Measurements from ENCODE around the gene AGBL1.
"Not testable (repeated sequence)": the region's sequence is repeated elsewhere in the genome, so short reads cannot be mapped to it uniquely, and the experiment has no call there.

Gene AGBL1

GRCh38 chr15:86857701-86858100 lies 778.0 kb downstream of the AGBL1 start:
- DNase-seq = no peak
- Mint-ChIP-seq H3K4me3 (no peak overlapping the region), H3K4me1 (no peaks in the 10 kb centered on the region), H3K27me3 (peaks cover 19% of the 10 kb centered on the region), H3K9me3 (peaks cover 0 to 6% of the 10 kb centered on the region in 2 donors), H3K27ac (no peak overlapping the region)
- ATAC-seq = no peak

GRCh38 chr15:86863226-86863915 lies 783.7 kb downstream of the AGBL1 start:
- no peaks in the 10 kb centered on the region for H3K9me3 Mint-ChIP-seq

GRCh38 chr15:86865920-86866319 lies 786.2 kb downstream of the AGBL1 start:
- no peak for ATAC-seq
- H3K9me3 Mint-ChIP-seq = no peaks in the 10 kb centered on the region
- H3K27me3 Mint-ChIP-seq = peaks cover 2% of the 10 kb centered on the region
- no peaks in the 10 kb centered on the region for H3K4me1 Mint-ChIP-seq
- H3K27ac Mint-ChIP-seq = no peak overlapping the region
- no peak overlapping the region for H3K4me3 Mint-ChIP-seq
- DNase-seq = no peak

More at GRCh38 chr15:86863226-86863915, 783.7 kb downstream of the AGBL1 start:
- ATAC-seq = no peak
- H3K4me3 Mint-ChIP-seq = no peak overlapping the region
- no peak overlapping the region for H3K27ac Mint-ChIP-seq
- no peak for DNase-seq
- no peaks in the 10 kb centered on the region for H3K27me3 Mint-ChIP-seq
- H3K4me1 Mint-ChIP-seq = no peaks in the 10 kb centered on the region

GRCh38 chr15:86870846-86871245 lies 791.2 kb downstream of the AGBL1 start:
- H3K4me1 Mint-ChIP-seq = no peaks in the 10 kb centered on the region
- H3K27ac Mint-ChIP-seq = no peak overlapping the region
- ATAC-seq (no peak), DNase-seq (no peak)
- H3K27me3 Mint-ChIP-seq = peaks cover 13% of the 10 kb centered on the region
- no peak overlapping the region for H3K4me3 Mint-ChIP-seq
- H3K9me3 Mint-ChIP-seq = no peaks in the 10 kb centered on the region

GRCh38 chr15:86871964-86872363 lies 792.3 kb downstream of the AGBL1 start:
- no peak for DNase-seq
- Mint-ChIP-seq H3K27me3 (peaks cover 13% of the 10 kb centered on the region), H3K27ac (no peak overlapping the region), H3K4me3 (no peak overlapping the region), H3K4me1 (no peaks in the 10 kb centered on the region), H3K9me3 (no peaks in the 10 kb centered on the region)
- ATAC-seq = no peak

- no peak for DNase-seq
- Mint-ChIP-seq H3K4me3 (no peak overlapping the region), H3K27ac (no peak overlapping the region), H3K4me1 (no peaks in the 10 kb centered on the region), H3K27me3 (peaks cover 13% of the 10 kb centered on the region), H3K9me3 (no peaks in the 10 kb centered on the region)
- ATAC-seq = no peak
These were observed 793.1 kb downstream of the AGBL1 start for GRCh38 chr15:86872782-86873181.

- ATAC-seq (no peak), DNase-seq (no peak)
- no peak overlapping the region for H3K27ac Mint-ChIP-seq
- H3K9me3 Mint-ChIP-seq = no peaks in the 10 kb centered on the region
- H3K27me3 Mint-ChIP-seq = peaks cover 13% of the 10 kb centered on the region
- H3K4me3 Mint-ChIP-seq = no peak overlapping the region
- no peaks in the 10 kb centered on the region for H3K4me1 Mint-ChIP-seq
These were observed 795.4 kb downstream of the AGBL1 start for GRCh38 chr15:86875067-86875466.

- Mint-ChIP-seq H3K27ac (peak overlapping the region in 1 of 2 donors; percentile 19), H3K9me3 (no peaks in the 10 kb centered on the region), H3K27me3 (peaks cover 5% of the 10 kb centered on the region), H3K4me1 (no peaks in the 10 kb centered on the region), H3K4me3 (no peak overlapping the region)
- DNase-seq (no peak), ATAC-seq (no peak)
These were observed 796.8 kb downstream of the AGBL1 start for GRCh38 chr15:86876387-86876944.

GRCh38 chr15:86877171-86877631 lies 797.5 kb downstream of the AGBL1 start:
- DNase-seq = no peak
- ATAC-seq = no peak
- Mint-ChIP-seq H3K27me3 (no peaks in the 10 kb centered on the region), H3K27ac (no peak overlapping the region), H3K4me1 (no peaks in the 10 kb centered on the region), H3K4me3 (no peak overlapping the region), H3K9me3 (no peaks in the 10 kb centered on the region)

- not testable (repeated sequence) for H3K9me3 Mint-ChIP-seq, DNase-seq, H3K4me3 Mint-ChIP-seq, H3K27ac Mint-ChIP-seq, H3K27me3 Mint-ChIP-seq, ATAC-seq, H3K4me1 Mint-ChIP-seq
These were observed 799.2 kb downstream of the AGBL1 start for GRCh38 chr15:86878844-86879243.

- Mint-ChIP-seq H3K4me1 (no peaks in the 10 kb centered on the region), H3K4me3 (no peak overlapping the region), H3K27ac (no peak overlapping the region), H3K27me3 (no peaks in the 10 kb centered on the region), H3K9me3 (no peaks in the 10 kb centered on the region)
- DNase-seq (no peak), ATAC-seq (no peak)
These were observed 799.9 kb downstream of the AGBL1 start for GRCh38 chr15:86879250-86880229.

- H3K4me3 Mint-ChIP-seq = no peak overlapping the region
- H3K27ac Mint-ChIP-seq = no peak overlapping the region
- no peaks in the 10 kb centered on the region for H3K27me3 Mint-ChIP-seq
- DNase-seq (no peak), ATAC-seq (no peak)
- no peaks in the 10 kb centered on the region for H3K4me1 Mint-ChIP-seq
- no peaks in the 10 kb centered on the region for H3K9me3 Mint-ChIP-seq
These were observed 805.9 kb downstream of the AGBL1 start for GRCh38 chr15:86885616-86886015.

GRCh38 chr15:86892774-86893449 lies 813.2 kb downstream of the AGBL1 start:
- no peak overlapping the region for H3K4me3 Mint-ChIP-seq
- no peaks in the 10 kb centered on the region for H3K4me1 Mint-ChIP-seq
- no peak for DNase-seq

GRCh38 chr15:86894269-86894668 lies 814.6 kb downstream of the AGBL1 start:
- Mint-ChIP-seq H3K4me1 (no peaks in the 10 kb centered on the region), H3K4me3 (no peak overlapping the region), H3K9me3 (no peaks in the 10 kb centered on the region), H3K27ac (no peak overlapping the region), H3K27me3 (peaks cover 35% of the 10 kb centered on the region)
- no peak for DNase-seq
- ATAC-seq = no peak

More at GRCh38 chr15:86892774-86893449, 813.2 kb downstream of the AGBL1 start:
- Mint-ChIP-seq H3K27me3 (peaks cover 23% of the 10 kb centered on the region), H3K27ac (no peak overlapping the region), H3K9me3 (no peaks in the 10 kb centered on the region)
- ATAC-seq = no peak

GRCh38 chr15:86903642-86904421 lies 824.2 kb downstream of the AGBL1 start:
- H3K27ac Mint-ChIP-seq = peak overlapping the region in 1 of 2 donors; percentile 34
- H3K27me3 Mint-ChIP-seq = peaks cover 36% of the 10 kb centered on the region
- no peak for DNase-seq
- H3K4me1 Mint-ChIP-seq = no peaks in the 10 kb centered on the region
- no peak overlapping the region for H3K4me3 Mint-ChIP-seq
- H3K9me3 Mint-ChIP-seq = no peaks in the 10 kb centered on the region
- no peak for ATAC-seq
